ENCODE results near the gene ZNF385B. TPM values are rescaled to one million over a fixed set of nuclear protein-coding genes. Genes with fewer than 3 reads are reported as not detected.

Gene ZNF385B
- polyA plus RNA-seq, 1 donor from 2014 or later, result 0.31 TPM

GRCh38 chr2:179427065-179427464 is 434.3 kb downstream of the ZNF385B start (continued):
- no peak for TF ChIP-seq MXI1 (conservative IDR thresholded peaks at IDR 0.05; ENCODE audit: poor library complexity, severe bottlenecking)
- no peak for TF ChIP-seq RAD21 (conservative IDR thresholded peaks at IDR 0.05)
- TF ChIP-seq SMC3 (conservative IDR thresholded peaks at IDR 0.05; ENCODE audit: poor library complexity), result no peak
- TF ChIP-seq TAF1 (IDR thresholded peaks at IDR 0.05; ENCODE audit: low read depth), result no peak
- no peak for TF ChIP-seq POLR2AphosphoS5 (IDR thresholded peaks at IDR 0.05)

GRCh38 chr2:179424571-179424970 is 436.8 kb downstream of the ZNF385B start:
- H3K9ac ChIP-seq (ENCODE audit: low read length), result no peak overlapping the region
- H3K27me3 ChIP-seq (ENCODE audit: insufficient read depth, low read depth, low read length), result no peaks in the 10 kb centered on the region
- H3K9me3 ChIP-seq (ENCODE audit: low read length), result no peaks in the 10 kb centered on the region
- H3K79me2 ChIP-seq (replicated peaks; ENCODE audit: insufficient read depth, low read length), result no peaks in the 10 kb centered on the region
- TF ChIP-seq RAD21 (conservative IDR thresholded peaks at IDR 0.05) (no peak), POLR2AphosphoS5 (IDR thresholded peaks at IDR 0.05) (no peak), SMC3 (conservative IDR thresholded peaks at IDR 0.05; ENCODE audit: poor library complexity) (no peak), REST (IDR thresholded peaks at IDR 0.05; ENCODE audit: borderline replicate concordance) (no peak), TAF1 (IDR thresholded peaks at IDR 0.05; ENCODE audit: low read depth) (no peak), CTCF (IDR thresholded peaks at IDR 0.05; ENCODE audit: poor library complexity, severe bottlenecking) (no peak), EZH2 (IDR thresholded peaks at IDR 0.05; ENCODE audit: borderline replicate concordance, insufficient read depth, low read length, poor library complexity, severe bottlenecking) (no peak), MXI1 (conservative IDR thresholded peaks at IDR 0.05; ENCODE audit: poor library complexity, severe bottlenecking) (no peak), EP300 (conservative IDR thresholded peaks at IDR 0.05; ENCODE audit: poor library complexity, severe bottlenecking) (no peak)
- H3K9me2 ChIP-seq (ENCODE audit: insufficient read depth, low read length), result no peaks in the 10 kb centered on the region
- H3K36me3 ChIP-seq (ENCODE audit: insufficient read depth, low read length), result no peaks in the 10 kb centered on the region
- H2AFZ ChIP-seq (ENCODE audit: low read depth, low read length), result no peak overlapping the region
- no peak overlapping the region for H3K4me3 ChIP-seq (ENCODE audit: low read length)
- H3K4me2 ChIP-seq (ENCODE audit: low read length), result no peak overlapping the region
- no peaks in the 10 kb centered on the region for H4K20me1 ChIP-seq (ENCODE audit: insufficient read depth)
- H3K27ac ChIP-seq (ENCODE audit: low read length), result no peak overlapping the region
- no peaks in the 10 kb centered on the region for H3F3A ChIP-seq (ENCODE audit: insufficient read depth, low read length, poor library complexity, severe bottlenecking)

- no peaks in the 10 kb centered on the region for H3K9me3 ChIP-seq (ENCODE audit: low read length)
- no peaks in the 10 kb centered on the region for H3K79me2 ChIP-seq (replicated peaks; ENCODE audit: insufficient read depth, low read length)
- H3K9me2 ChIP-seq (ENCODE audit: insufficient read depth, low read length), result no peaks in the 10 kb centered on the region
- no peaks in the 10 kb centered on the region for H3K27me3 ChIP-seq (ENCODE audit: insufficient read depth, low read depth, low read length)
- H3K4me2 ChIP-seq (ENCODE audit: low read length), result no peak overlapping the region
- no peaks in the 10 kb centered on the region for H3K36me3 ChIP-seq (ENCODE audit: insufficient read depth, low read length)
- TF ChIP-seq REST (IDR thresholded peaks at IDR 0.05; ENCODE audit: borderline replicate concordance) (no peak), RAD21 (conservative IDR thresholded peaks at IDR 0.05) (peak; percentile 72), CTCF (IDR thresholded peaks at IDR 0.05; ENCODE audit: poor library complexity, severe bottlenecking) (peak; percentile 67), MXI1 (conservative IDR thresholded peaks at IDR 0.05; ENCODE audit: poor library complexity, severe bottlenecking) (no peak), EZH2 (IDR thresholded peaks at IDR 0.05; ENCODE audit: borderline replicate concordance, insufficient read depth, low read length, poor library complexity, severe bottlenecking) (no peak), TAF1 (IDR thresholded peaks at IDR 0.05; ENCODE audit: low read depth) (no peak), SMC3 (conservative IDR thresholded peaks at IDR 0.05; ENCODE audit: poor library complexity) (peak; percentile 75), EP300 (conservative IDR thresholded peaks at IDR 0.05; ENCODE audit: poor library complexity, severe bottlenecking) (no peak)
- H3K4me3 ChIP-seq (ENCODE audit: low read length), result no peak overlapping the region
- no peak overlapping the region for H2AFZ ChIP-seq (ENCODE audit: low read depth, low read length)
- H3K9ac ChIP-seq (ENCODE audit: low read length), result no peak overlapping the region
- H3K27ac ChIP-seq (ENCODE audit: low read length), result no peak overlapping the region
- H4K20me1 ChIP-seq (ENCODE audit: insufficient read depth), result no peaks in the 10 kb centered on the region
- H3F3A ChIP-seq (ENCODE audit: insufficient read depth, low read length, poor library complexity, severe bottlenecking), result no peaks in the 10 kb centered on the region
Measured at GRCh38 chr2:179422037-179422643, 439.3 kb downstream of the ZNF385B start.

Data from neural cell (in vitro differentiated cells).